ENCODE data around the gene RAB40C. TPM values are rescaled to one million over a fixed set of nuclear protein-coding genes. Genes with fewer than 3 reads are reported as not detected.

Gene RAB40C
- total RNA-seq, 3 donors from 2014 or later = 17.6 to 29.1 (median 20.6) TPM

DNA sequence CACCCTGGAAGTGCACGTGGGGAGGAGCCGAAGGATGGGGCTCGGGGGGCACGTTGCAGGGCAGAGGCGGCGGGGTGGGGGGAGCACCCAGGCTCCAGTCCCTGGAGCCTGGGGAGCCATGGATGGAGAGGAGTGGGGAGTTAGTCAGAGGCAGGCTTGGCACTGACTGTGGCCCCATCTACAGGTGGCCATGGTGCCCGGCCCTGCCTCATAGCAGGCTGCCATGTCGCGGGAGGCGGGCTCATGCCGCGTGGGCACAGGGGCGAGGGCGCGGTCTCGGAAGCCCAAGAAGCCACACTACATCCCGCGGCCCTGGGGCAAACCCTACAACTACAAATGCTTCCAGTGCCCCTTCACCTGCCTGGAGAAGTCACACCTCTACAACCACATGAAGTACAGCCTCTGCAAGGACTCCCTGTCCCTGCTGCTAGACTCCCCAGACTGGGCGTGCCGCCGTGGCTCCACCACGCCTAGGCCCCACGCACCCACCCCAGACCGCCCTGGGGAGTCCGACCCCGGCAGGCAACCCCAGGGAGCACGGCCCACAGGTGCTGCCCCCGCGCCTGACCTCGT, 26.7 kb upstream of the RAB40C start:
- peaks cover 17 to 21% of the 10 kb centered on the region in 2 donors for H3K4me1 ChIP-seq

DNA sequence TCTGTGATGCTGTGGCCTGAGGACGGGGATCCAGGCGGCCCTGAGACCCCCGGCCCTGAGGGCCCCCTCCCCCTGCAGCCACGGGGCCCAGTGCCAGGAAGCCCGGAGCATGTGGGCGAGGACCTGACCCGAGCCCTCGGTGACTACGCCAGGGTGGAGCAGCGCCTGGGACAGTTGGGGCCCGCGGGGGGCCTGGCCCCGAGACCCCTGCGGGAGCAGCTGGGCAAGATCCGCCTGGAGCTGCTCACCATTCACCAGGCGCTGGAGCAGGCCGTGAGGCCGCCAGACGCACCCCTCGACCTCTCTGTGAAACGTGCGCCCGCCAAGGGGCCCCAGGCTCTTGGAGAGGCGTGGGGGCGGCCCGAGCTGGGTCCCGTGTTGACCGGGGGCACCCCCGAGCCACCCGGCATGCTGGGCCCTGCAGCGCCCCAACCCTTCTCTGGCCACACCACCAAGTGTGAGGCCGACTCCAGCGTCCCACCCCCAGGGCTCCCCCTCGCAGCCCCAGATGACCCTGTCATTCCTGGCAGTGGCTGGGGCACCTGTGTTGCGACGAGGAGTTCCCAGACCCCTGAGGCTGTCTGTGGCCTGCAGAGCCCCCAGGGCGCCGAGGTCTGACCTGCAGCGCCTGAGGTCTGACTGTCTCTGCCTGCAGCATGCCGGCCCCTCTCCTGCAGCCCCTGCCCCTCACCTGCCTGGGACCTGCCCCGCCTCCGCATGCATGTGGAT, 25.0 kb upstream of the RAB40C start:
- Histone ChIP-seq H3K36me3 (no peaks in the 10 kb centered on the region), H3K9me3 (no peaks in the 10 kb centered on the region), H3K4me1 (peaks cover 24 to 30% of the 10 kb centered on the region in 2 donors), H3K27ac (no peak overlapping the region), H3K4me3 (peak overlapping the region in 1 of 3 donors; percentile 62), H3K27me3 (peaks cover 3 to 22% of the 10 kb centered on the region in 2 donors)
- no peak for DNase-seq (ENCODE audit: low spot score in 2 of 2)
- intact Hi-C loops (cut with DNase I; ENCODE audit: low total_unique reads) = loop anchor here (1.0 kb wide), 1 partner anchor 19 kb away; no protein-coding TSS in a partner anchor
- TF ChIP-seq POLR2A (IDR thresholded peaks at IDR 0.05) (no peak), POLR2AphosphoS5 (IDR thresholded peaks at IDR 0.05) (no peak)
- TF ChIP-seq, protein P1, sequence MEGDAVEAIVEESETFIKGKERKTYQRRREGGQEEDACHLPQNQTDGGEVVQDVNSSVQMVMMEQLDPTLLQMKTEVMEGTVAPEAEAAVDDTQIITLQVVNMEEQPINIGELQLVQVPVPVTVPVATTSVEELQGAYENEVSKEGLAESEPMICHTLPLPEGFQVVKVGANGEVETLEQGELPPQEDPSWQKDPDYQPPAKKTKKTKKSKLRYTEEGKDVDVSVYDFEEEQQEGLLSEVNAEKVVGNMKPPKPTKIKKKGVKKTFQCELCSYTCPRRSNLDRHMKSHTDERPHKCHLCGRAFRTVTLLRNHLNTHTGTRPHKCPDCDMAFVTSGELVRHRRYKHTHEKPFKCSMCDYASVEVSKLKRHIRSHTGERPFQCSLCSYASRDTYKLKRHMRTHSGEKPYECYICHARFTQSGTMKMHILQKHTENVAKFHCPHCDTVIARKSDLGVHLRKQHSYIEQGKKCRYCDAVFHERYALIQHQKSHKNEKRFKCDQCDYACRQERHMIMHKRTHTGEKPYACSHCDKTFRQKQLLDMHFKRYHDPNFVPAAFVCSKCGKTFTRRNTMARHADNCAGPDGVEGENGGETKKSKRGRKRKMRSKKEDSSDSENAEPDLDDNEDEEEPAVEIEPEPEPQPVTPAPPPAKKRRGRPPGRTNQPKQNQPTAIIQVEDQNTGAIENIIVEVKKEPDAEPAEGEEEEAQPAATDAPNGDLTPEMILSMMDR (IDR thresholded peaks at IDR 0.05) = no peak

More for the DNA sequence above, 26.7 kb upstream of the RAB40C start:
- H3K27me3 ChIP-seq = peaks cover 5 to 39% of the 10 kb centered on the region in 2 donors
- DNase-seq (ENCODE audit: low spot score in 2 of 2) = no peak
- intact Hi-C loops (cut with DNase I; ENCODE audit: low total_unique reads) = no loop called here
- TF ChIP-seq POLR2A (IDR thresholded peaks at IDR 0.05) = no peak
- no peak for TF ChIP-seq POLR2AphosphoS5 (IDR thresholded peaks at IDR 0.05)
- TF ChIP-seq, protein P1 (IDR thresholded peaks at IDR 0.05) = no peak
- H3K9me3 ChIP-seq = no peaks in the 10 kb centered on the region
- no peak overlapping the region for H3K4me3 ChIP-seq
- H3K36me3 ChIP-seq = no peaks in the 10 kb centered on the region
- no peak overlapping the region for H3K27ac ChIP-seq

DNA sequence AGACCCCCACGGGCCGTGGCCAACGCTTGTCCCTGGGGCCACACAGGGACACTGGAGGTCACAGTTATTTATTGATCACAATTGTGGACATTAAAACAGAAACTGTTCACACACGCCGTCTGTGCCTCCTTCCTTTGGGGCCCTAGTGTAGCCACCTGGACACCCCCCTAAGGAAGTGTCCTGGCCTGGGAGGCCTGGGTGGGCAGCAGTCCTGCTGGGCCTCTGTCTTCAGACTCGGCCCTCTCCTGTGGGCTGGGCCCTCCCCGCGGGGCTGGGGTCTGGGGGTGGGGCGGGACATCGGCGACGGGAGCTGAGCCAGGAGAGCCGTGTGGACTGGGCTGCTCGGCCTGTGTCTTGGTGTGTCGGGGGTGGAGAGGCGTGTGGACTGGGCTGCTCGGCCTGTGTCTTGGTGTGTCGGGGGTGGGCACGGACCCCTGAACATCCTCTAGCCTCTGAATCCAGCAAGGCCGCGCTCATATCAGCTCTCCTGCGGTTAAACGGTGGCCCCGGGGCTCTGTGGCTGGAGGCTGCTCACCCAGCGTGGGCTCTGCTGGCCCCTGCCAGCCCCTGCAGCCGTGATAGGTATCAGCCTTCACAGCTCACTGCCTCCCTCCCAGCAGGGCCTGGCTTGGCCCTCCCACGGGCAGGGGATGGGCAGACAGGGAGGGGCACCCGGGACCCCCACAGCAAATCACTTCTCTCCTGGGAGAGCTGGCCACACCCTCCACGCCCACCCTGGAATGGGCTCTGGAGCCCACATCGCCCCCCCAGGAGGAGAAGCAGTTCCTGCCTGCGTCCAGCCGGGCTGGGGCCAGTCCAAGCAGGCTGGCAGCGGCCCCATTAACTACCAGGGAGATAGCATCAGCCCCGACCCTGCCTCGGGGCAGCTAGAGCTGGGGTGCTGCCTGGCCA, 24.2 kb upstream of the RAB40C start:
- peaks cover 24 to 30% of the 10 kb centered on the region in 2 donors for H3K4me1 ChIP-seq
- DNase-seq (ENCODE audit: low spot score in 2 of 2) = peak in 1 of 2 donors; percentile 74

DNA sequence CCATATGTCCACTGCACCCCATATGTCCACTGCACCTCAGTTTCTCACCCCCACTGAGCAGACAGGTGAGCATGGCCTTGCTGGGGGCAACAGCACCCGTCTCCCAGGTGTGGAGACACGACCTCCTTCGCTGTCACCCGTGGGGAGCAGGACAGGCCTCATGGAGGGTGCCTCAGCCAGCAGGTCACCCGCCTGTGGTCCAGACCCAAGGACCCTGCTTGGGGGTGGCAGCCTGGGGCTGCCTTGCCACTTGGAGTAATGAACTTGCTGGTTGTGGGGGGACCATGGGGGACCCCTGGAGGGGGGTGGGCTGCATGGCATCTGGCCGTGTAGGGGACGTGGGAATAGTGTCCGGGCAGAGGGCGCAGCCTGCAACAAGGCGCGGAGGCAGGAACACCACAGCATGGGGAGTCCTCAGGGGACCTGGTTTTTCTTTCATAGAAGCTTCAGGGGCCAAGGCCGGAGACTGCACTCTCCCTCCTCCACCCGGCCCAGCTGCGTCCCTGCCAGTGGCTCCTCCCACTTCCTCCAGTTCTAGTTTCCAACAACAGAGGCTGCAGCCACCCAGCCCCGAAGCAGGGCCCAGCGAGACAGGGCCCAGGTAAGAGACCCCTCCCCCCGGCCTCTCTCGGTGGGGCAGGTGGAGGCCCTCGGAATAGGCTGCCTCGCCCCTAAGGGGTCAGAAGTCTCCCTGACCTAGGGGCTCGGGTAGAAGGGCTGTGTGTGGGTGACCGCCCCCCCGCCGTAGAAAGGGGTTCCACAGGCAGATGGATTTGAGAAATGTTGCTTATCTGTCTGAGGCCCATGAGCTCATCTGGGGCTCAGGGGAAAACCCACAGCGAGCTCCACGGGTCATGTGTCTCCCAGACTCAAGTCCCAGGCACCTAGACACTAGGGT, 23.1 kb upstream of the RAB40C start, which contains the start of gene NHLRC4:
TSS of gene NHLRC4 (plus strand) at position 531 of the 898 bp plus-strand sequence. CDS start 1,043 bp downstream, outside the sequence.
- peak within 1 kb of the TSS; percentile 10 to 62 (median 37) for H3K4me3 ChIP-seq
- H3K27ac ChIP-seq = peak within 1 kb of the TSS; percentile 61 to 86
- no peaks in the 10 kb centered on the region for H3K9me3 ChIP-seq
- DNase-seq (ENCODE audit: low spot score in 2 of 2) = peak in 1 of 2 donors; percentile 81
- H3K27me3 ChIP-seq = peaks cover 0 to 10% of the 10 kb centered on the region in 2 donors
- intact Hi-C loops (cut with DNase I; ENCODE audit: low total_unique reads) = no loop called here
- H3K36me3 ChIP-seq = no peaks in the 10 kb centered on the region
- peaks cover 24 to 30% of the 10 kb centered on the region in 2 donors for H3K4me1 ChIP-seq
- no peak for TF ChIP-seq POLR2A (IDR thresholded peaks at IDR 0.05)
- TF ChIP-seq, protein P1 (IDR thresholded peaks at IDR 0.05) = no peak
- TF ChIP-seq POLR2AphosphoS5 (IDR thresholded peaks at IDR 0.05) = no peak

More for the DNA sequence above, 24.2 kb upstream of the RAB40C start:
- H3K4me3 ChIP-seq = peak overlapping the region in 2 of 3 donors; percentile 27 to 62
- intact Hi-C loops (cut with DNase I; ENCODE audit: low total_unique reads) = loop anchor here (1.0 kb wide), 1 partner anchor 19 kb away; no protein-coding TSS in a partner anchor
- no peaks in the 10 kb centered on the region for H3K36me3 ChIP-seq
- peak overlapping the region; percentile 61 to 86 for H3K27ac ChIP-seq
- H3K9me3 ChIP-seq = no peaks in the 10 kb centered on the region
- TF ChIP-seq POLR2AphosphoS5 (IDR thresholded peaks at IDR 0.05) (no peak), POLR2A (IDR thresholded peaks at IDR 0.05) (no peak)
- TF ChIP-seq, protein P1 (IDR thresholded peaks at IDR 0.05) = no peak
- H3K27me3 ChIP-seq = peaks cover 2 to 21% of the 10 kb centered on the region in 2 donors
